SJCRH30 (cell line): ENCODE measurements around the gene CLDN34. TPM values are rescaled to one million over a fixed set of nuclear protein-coding genes. Genes with fewer than 3 reads are reported as not detected.

Experiments
- DNase-seq, 2 experiments: peaks; one replicate each; pipeline ENCODE4 v3.0.0-alpha.2; 2015 to 2020
- H3K27ac ChIP-seq: fragments of 250-450 bp; sonication (Bioruptor Pico); 2 replicates; pipeline ENCODE4 v1.5.1; 2020; ENCODE audit warnings: mild to moderate bottlenecking, moderate library complexity
- H3K27me3 ChIP-seq: fragments of 250-450 bp; sonication (Bioruptor Pico); 2 replicates; pipeline ENCODE4 v1.5.1; 2020; ENCODE audit warnings: mild to moderate bottlenecking, moderate library complexity
- H3K36me3 ChIP-seq: fragments of 250-450 bp; sonication (Bioruptor Pico); 2 replicates; pipeline ENCODE4 v1.5.1; 2020; ENCODE audit warnings: mild to moderate bottlenecking, moderate library complexity
- H3K4me1 ChIP-seq: fragments of 250-450 bp; sonication (Bioruptor Pico); 2 replicates; pipeline ENCODE4 v1.5.1; 2020; ENCODE audit warnings: mild to moderate bottlenecking, moderate library complexity
- H3K4me3 ChIP-seq: fragments of 250-450 bp; sonication (Bioruptor Pico); 2 replicates; pipeline ENCODE4 v1.5.1; 2020; ENCODE audit warnings: mild to moderate bottlenecking, moderate library complexity
- H3K9me3 ChIP-seq: fragments of 250-450 bp; sonication (Bioruptor Pico); replicated peaks from 2 replicates; pipeline ENCODE4 v1.5.1; 2020; ENCODE audit warnings: mild to moderate bottlenecking, moderate library complexity
- total RNA-seq: library from RNA; depleted of rRNA; stranded (reverse); fragments of >200 nt; shearing (Covaris generic); gene quantifications from 2 replicates; pipeline ENCODE4 v1.2.3, GENCODE V29; 2014

Gene CLDN34
- total RNA-seq, 1 experiment from 2014 or later: not detected

- no peak overlapping the region for H3K27ac ChIP-seq
- no peaks in the 10 kb centered on the region for H3K4me1 ChIP-seq
- DNase-seq: no peak
- H3K36me3 ChIP-seq: no peaks in the 10 kb centered on the region
- no peaks in the 10 kb centered on the region for H3K9me3 ChIP-seq
- H3K4me3 ChIP-seq: no peak overlapping the region
- H3K27me3 ChIP-seq: no peaks in the 10 kb centered on the region
Observed at GRCh38 chrX:10001496-10001895, 34.3 kb downstream of the CLDN34 start.

- DNase-seq: no peak
- no peaks in the 10 kb centered on the region for H3K9me3 ChIP-seq
- no peaks in the 10 kb centered on the region for H3K27me3 ChIP-seq
Observed at GRCh38 chrX:10004832-10005475, 37.8 kb downstream of the CLDN34 start.

GRCh38 chrX:10006086-10006485, 38.9 kb downstream of the CLDN34 start:
- Histone ChIP-seq H3K4me1 (peaks cover 11% of the 10 kb centered on the region), H3K36me3 (no peaks in the 10 kb centered on the region), H3K9me3 (no peaks in the 10 kb centered on the region), H3K27me3 (no peaks in the 10 kb centered on the region), H3K27ac (no peak overlapping the region), H3K4me3 (no peak overlapping the region)
- DNase-seq: no peak

More at GRCh38 chrX:10004832-10005475, 37.8 kb downstream of the CLDN34 start:
- peaks cover 2% of the 10 kb centered on the region for H3K4me1 ChIP-seq
- H3K27ac ChIP-seq: no peak overlapping the region
- H3K36me3 ChIP-seq: no peaks in the 10 kb centered on the region
- no peak overlapping the region for H3K4me3 ChIP-seq

GRCh38 chrX:10006770-10007169, 39.6 kb downstream of the CLDN34 start:
- Histone ChIP-seq H3K4me3 (no peak overlapping the region), H3K27ac (no peak overlapping the region), H3K36me3 (no peaks in the 10 kb centered on the region), H3K9me3 (no peaks in the 10 kb centered on the region), H3K27me3 (no peaks in the 10 kb centered on the region), H3K4me1 (peaks cover 14% of the 10 kb centered on the region)
- no peak for DNase-seq

GRCh38 chrX:10007621-10008020, 40.5 kb downstream of the CLDN34 start:
- DNase-seq: no peak
- H3K4me3 ChIP-seq: no peak overlapping the region
- H3K9me3 ChIP-seq: no peaks in the 10 kb centered on the region
- peaks cover 14% of the 10 kb centered on the region for H3K4me1 ChIP-seq
- no peak overlapping the region for H3K27ac ChIP-seq
- no peaks in the 10 kb centered on the region for H3K36me3 ChIP-seq
- H3K27me3 ChIP-seq: no peaks in the 10 kb centered on the region

GRCh38 chrX:10008483-10009056, 41.4 kb downstream of the CLDN34 start:
- H3K27me3 ChIP-seq: no peaks in the 10 kb centered on the region
- H3K9me3 ChIP-seq: no peaks in the 10 kb centered on the region
- DNase-seq: no peak
- peaks cover 14% of the 10 kb centered on the region for H3K4me1 ChIP-seq
- no peak overlapping the region for H3K4me3 ChIP-seq
- H3K27ac ChIP-seq: no peak overlapping the region
- H3K36me3 ChIP-seq: no peaks in the 10 kb centered on the region

- no peak overlapping the region for H3K27ac ChIP-seq
Observed at GRCh38 chrX:10009741-10010140, 42.6 kb downstream of the CLDN34 start.

GRCh38 chrX:10010686-10011085, 43.5 kb downstream of the CLDN34 start:
- Histone ChIP-seq H3K9me3 (no peaks in the 10 kb centered on the region), H3K27ac (no peak overlapping the region), H3K36me3 (no peaks in the 10 kb centered on the region), H3K4me3 (peak overlapping the region; percentile 4; the same call in 1 of the 2 replicates), H3K27me3 (no peaks in the 10 kb centered on the region), H3K4me1 (peaks cover 14% of the 10 kb centered on the region)
- peak in 1 of 2 experiments; percentile 26 for DNase-seq

More at GRCh38 chrX:10009741-10010140, 42.6 kb downstream of the CLDN34 start:
- no peaks in the 10 kb centered on the region for H3K9me3 ChIP-seq
- no peaks in the 10 kb centered on the region for H3K27me3 ChIP-seq
- peaks cover 14% of the 10 kb centered on the region for H3K4me1 ChIP-seq
- no peak for DNase-seq
- no peaks in the 10 kb centered on the region for H3K36me3 ChIP-seq
- no peak overlapping the region for H3K4me3 ChIP-seq

GRCh38 chrX:10011261-10011931, 44.2 kb downstream of the CLDN34 start:
- Histone ChIP-seq H3K27ac (no peak overlapping the region), H3K27me3 (no peaks in the 10 kb centered on the region), H3K9me3 (no peaks in the 10 kb centered on the region), H3K4me1 (peaks cover 14% of the 10 kb centered on the region), H3K36me3 (no peaks in the 10 kb centered on the region), H3K4me3 (peak overlapping the region; percentile 4; the same call in 1 of the 2 replicates)
- no peak for DNase-seq

- no peaks in the 10 kb centered on the region for H3K27me3 ChIP-seq
- H3K4me1 ChIP-seq: peaks cover 14% of the 10 kb centered on the region
- H3K9me3 ChIP-seq: no peaks in the 10 kb centered on the region
- H3K4me3 ChIP-seq: no peak overlapping the region
- no peak for DNase-seq
- H3K36me3 ChIP-seq: no peaks in the 10 kb centered on the region
- H3K27ac ChIP-seq: no peak overlapping the region
Observed at GRCh38 chrX:10011991-10012390, 44.8 kb downstream of the CLDN34 start.

- H3K4me3 ChIP-seq: peak overlapping the region; percentile 69
- H3K4me1 ChIP-seq: peaks cover 26% of the 10 kb centered on the region
- peak; percentile 91 to 92 for DNase-seq
- no peaks in the 10 kb centered on the region for H3K9me3 ChIP-seq
- H3K27ac ChIP-seq: peak overlapping the region; percentile 63
- H3K27me3 ChIP-seq: no peaks in the 10 kb centered on the region
- H3K36me3 ChIP-seq: no peaks in the 10 kb centered on the region
Observed at GRCh38 chrX:10014462-10015354, 47.5 kb downstream of the CLDN34 start.

- no peak overlapping the region for H3K27ac ChIP-seq
- peaks cover 20% of the 10 kb centered on the region for H3K4me1 ChIP-seq
- no peaks in the 10 kb centered on the region for H3K9me3 ChIP-seq
- H3K36me3 ChIP-seq: no peaks in the 10 kb centered on the region
- peak overlapping the region; percentile 96 for H3K4me3 ChIP-seq
- DNase-seq: no peak
- no peaks in the 10 kb centered on the region for H3K27me3 ChIP-seq
Observed at GRCh38 chrX:10015355-10015722, 48.2 kb downstream of the CLDN34 start.

- no peaks in the 10 kb centered on the region for H3K27me3 ChIP-seq
- peak overlapping the region; percentile 66 for H3K27ac ChIP-seq
- no peaks in the 10 kb centered on the region for H3K9me3 ChIP-seq
- no peaks in the 10 kb centered on the region for H3K36me3 ChIP-seq
- H3K4me3 ChIP-seq: peak overlapping the region; percentile 96
- H3K4me1 ChIP-seq: peaks cover 16% of the 10 kb centered on the region; the same call in 1 of the 2 replicates
- peak; percentile 60 to 65 for DNase-seq
Observed at GRCh38 chrX:10015723-10016518, 48.8 kb downstream of the CLDN34 start.
